NCI-H446 treated with DMSO at 0.1 percent for 48 hours (cell line): ENCODE data around the gene CFAP77.
A peak's percentile ranks its signal among the peaks of the same experiment; 100 is the strongest.

Experiments
- DNase-seq: peaks from one replicate; lab custom pipeline; 2025; lab: John Stamatoyannopoulos, UW

The CFAP77 gene

DNA sequence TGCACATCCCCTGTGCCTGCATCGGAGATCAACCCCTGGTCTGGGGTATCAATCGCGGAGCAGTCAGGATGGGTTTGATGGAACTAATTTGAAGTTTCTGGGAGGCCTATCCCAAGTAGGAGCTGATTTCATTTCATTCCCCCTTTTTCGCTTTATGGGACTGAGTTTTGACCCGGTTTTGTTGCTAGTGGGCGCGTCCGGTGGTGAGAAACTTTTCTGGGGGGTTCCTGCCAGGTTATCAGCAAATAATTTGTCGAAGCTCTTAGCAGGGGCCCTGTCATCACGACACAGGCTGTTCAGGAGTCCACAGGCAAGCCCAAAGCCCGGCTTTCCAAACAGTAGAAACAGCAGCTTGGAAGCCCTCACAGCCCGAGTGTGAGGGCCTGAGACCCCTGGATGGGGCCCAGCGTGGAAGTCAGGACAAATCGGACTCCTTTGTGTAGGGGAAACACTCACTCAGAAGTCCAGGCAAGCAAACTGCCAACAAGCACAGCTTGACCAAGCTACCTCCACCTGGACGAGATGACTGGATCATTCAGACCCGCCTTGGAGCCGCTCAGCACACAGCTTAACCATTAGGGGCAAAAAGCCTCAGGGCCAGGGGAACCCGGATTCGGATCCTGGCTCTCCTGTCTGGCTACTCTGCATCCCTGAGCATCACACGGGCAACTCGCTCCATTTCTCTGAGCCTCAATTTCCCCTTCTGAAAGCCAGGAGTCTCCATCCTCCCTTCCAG, 108.0 kb downstream of the CFAP77 start:
- DNase-seq, result no peak

- DNase-seq, result no peak
These were observed 108.6 kb downstream of the CFAP77 start for GRCh38 chr9:132518626-132519025.

DNA sequence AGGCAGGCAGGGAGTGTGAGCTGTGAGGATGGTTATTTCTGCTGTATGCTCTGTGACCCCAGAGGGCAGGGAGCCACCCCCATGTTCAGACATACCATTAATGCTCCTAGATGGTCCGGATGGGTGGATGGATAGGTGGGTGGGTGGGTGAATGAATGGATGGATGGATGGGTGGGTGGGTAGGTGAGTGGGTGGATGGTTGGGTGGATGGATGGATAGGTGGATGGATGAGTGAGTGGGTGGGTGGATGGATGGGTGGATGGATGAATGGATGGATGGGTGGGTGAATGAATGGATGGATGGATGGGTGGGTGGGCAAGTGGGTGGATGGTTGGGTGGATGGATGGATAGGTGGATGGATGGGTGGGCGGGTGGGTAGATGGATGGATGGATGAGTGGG, 109.0 kb downstream of the CFAP77 start:
- no peak for DNase-seq

GRCh38 chr9:132520612-132521011, 110.6 kb downstream of the CFAP77 start:
- DNase-seq, result no peak

DNA sequence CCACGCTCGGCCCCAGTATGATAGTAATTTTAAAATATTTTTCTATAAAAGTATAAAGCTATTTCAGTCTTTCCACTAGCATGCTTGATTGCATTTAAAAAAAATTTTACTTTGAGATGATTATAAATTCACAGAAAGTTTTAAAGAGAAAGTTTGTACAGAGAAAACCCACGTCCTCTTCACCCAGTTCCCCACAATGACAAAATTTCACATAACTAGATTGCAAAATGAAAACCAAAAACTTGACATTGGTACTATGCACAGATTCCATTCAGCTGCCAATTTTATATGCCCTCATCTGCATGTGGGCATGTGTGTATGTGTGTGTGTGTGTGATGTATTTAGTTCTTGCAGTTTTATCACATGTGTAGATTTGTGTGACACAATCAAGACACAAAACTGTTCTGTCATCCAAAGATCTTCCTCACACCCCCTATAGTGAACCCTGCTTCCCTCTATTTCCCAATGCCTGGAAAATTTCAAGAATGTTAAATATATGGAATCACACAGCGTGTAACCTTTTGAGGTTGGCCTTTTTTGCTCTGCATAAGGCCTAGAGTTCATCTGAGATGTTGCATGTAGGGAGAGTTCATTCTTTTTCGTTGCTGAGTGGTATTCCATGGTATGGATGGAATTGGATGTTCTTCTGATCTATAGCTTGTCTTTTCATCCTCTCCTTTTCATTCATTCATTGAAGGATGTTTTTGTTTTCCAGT, 115.5 kb downstream of the CFAP77 start:
- no peak for DNase-seq

DNA sequence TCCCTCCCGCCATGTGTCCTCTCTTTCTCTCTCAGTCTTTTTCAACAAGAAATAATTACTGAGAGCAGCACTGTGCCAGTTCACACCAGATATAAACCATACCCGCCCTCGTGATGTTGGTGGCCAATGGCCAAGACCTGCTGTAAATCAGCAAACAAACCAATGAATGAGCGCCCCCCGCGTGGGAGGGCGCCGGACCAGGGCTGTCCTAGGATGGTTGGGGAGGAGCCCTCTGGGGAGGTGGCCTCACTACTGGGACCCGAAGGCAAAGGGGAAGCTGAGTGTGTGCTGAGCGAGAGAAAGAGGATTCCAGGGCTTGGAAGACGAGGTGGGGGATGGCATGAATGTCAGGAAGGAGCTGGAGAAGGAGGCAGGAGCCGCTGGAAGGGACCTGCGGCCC, 121.2 kb downstream of the CFAP77 start:
- DNase-seq, result no peak

DNA sequence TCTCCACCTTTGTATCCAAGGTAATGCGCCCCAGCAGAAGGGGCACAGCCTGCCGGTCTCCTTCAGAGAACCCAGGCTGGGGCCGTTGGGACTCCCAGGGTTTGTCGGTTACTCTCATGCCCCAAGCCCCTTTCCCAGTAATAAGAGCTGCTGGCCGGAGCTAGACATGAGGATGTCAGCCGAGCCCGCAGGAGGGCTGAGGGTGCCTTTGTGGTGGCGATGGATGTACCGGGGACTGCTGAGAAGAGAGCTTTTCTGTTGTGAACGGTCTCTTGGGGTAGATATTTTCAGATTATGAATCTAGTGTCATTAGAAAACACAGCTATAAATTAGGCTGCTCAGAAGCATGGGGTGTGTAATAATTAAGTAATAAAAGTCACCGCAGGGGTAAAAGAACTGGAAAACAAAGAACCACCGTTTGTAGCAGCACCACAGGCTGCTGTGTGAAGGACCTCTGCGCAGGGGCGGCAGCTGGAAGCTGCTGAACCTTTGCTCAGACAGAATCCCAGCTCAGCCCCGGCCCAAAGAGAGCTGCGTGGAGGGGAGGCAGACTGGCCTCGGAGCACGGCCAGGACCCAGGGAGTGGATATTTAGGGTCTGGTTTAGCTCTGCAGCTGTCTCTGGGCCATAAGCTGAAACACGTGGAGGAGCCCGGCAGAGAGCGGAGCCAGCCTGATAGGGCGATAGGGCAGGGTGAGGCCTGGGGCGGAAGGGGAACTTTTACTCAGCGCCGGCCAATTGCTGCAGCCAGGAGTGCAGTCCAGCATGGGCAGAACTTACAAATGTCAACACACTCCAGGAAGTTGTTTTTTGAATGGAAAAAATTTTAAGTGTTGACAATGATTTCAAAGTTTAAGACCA, 121.9 kb downstream of the CFAP77 start:
- DNase-seq, result no peak

GRCh38 chr9:132534832-132535231, 124.8 kb downstream of the CFAP77 start:
- DNase-seq, result no peak

DNA sequence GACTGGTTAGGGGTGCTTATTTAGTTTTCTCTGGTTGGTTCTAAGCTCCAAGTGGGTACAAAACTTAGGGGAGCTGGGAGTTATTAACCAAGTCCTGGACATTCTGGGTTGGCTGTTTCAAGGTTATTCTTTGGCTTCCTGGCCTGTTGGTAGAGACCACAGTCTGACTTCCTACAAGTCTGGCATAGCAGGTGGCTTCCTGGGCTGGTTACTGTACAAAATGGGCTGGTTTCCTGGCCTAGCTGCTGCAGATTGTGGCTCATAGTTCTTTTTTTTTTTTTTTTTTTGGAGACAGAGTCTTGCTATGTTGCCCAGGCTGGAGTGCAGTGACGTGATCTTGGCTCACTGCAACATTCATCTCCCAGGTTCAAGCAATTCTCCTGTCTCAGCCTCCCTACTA, 126.1 kb downstream of the CFAP77 start:
- DNase-seq, result no peak

GRCh38 chr9:132537352-132537751, 127.3 kb downstream of the CFAP77 start:
- DNase-seq, result no peak

GRCh38 chr9:132538071-132538470, 128.1 kb downstream of the CFAP77 start:
- DNase-seq, result no peak

- no peak for DNase-seq
These were observed 129.1 kb downstream of the CFAP77 start for GRCh38 chr9:132539096-132539495.

GRCh38 chr9:132541051-132541450, 131.0 kb downstream of the CFAP77 start:
- DNase-seq, result no peak

DNA sequence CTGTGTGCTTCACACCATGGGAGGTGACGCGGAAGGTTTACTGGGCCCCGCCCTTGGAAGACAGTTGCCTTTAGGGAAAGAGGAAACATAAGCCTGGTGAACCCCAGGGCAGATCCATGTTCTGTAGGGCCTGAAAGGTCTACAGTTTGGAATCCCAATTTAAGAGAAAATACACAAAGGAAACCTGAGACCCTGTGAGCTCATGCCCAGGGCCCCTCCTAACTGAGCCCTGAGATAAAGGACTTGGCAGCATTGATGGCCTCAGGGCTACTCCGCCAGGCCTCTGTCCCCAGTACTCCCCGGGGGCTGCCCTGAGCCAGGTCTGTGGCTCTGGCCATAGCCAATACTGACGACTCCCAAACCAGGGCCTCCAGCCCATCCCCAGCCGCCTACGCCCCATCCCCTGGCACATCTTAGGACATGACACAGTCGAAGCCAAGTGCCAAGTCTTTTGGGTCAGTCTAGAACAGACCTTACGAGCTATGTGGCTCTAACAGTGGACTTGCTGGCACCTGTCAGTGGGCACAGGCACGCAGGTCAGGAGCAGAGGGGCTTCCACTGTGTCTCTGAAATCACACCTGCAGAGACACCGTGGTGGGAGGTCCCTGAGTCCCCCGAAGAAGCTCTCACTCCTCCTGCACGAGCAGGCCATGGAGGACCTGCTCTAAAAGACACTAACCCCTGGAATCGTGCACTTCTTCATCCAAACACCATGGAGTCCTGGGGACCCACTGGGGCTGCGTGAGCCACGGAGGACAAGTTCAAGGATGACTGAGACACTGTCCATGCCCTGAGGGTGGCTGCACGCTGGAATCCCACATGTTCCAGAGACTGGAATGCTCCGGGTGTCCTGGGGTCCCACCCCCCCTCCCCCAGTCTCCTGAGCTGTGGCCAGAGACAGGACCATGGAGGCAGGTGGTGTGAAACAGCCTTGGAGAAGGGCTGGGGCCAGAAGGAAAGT, 132.1 kb downstream of the CFAP77 start:
- no peak for DNase-seq

DNA sequence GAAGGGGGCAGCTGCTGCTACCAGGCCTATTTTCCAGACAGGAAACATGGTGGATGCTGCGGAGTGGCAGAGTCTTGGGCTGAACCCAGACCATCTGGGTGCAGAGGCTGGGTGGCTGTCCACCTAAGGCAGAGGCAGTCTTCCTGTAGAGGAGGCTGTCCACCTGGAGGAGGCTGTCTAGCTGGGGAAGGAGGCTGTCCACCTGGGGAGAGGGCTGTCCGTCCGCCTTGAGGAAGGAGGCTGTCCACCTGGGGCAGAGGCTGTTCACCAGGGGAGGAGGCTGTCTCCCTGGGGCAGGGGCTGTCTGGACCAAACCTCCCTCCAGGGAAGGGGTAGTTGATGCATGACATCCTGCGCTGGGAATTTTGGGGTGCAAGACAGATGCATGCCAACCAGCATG, 133.2 kb downstream of the CFAP77 start:
- no peak for DNase-seq

DNA sequence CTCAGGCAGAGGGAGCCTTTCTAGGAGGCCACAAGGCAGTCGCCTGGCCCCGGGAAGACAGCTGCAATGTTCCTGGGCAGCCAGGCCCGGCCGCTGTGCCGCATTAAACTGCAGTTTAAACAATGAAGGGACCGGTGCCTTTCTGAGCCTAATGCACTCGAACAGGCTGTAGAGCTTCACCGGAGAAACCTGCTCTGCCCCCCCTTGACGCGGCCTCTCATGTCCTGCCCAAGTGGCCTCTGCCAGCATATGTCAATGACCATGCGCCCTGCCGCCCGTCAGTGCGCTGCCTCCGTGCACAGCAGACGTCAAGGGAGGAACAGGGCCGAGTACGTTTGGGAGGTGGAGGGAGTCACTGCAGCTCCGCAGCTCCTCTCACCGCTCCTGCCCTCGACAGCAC, 133.9 kb downstream of the CFAP77 start:
- no peak for DNase-seq

DNA sequence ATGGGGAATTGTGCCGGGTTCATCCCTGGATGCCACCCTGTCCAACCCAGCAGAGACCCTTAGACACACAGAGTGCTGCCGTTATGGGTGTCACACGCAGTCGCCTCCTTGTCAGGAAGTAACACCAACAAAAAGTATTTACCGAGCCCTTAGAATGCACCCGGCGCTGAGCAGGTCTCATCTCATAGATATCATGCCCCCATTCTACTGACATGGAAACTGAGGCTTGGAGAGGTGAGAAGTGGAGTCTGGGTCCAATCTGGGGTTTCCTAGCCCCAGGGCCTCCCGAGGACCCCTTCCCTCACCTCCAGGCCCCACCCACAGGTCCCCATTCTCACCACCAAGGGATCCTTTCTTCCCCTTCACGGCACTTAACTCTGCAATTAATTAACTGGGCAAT, 135.6 kb downstream of the CFAP77 start:
- DNase-seq, result no peak

DNA sequence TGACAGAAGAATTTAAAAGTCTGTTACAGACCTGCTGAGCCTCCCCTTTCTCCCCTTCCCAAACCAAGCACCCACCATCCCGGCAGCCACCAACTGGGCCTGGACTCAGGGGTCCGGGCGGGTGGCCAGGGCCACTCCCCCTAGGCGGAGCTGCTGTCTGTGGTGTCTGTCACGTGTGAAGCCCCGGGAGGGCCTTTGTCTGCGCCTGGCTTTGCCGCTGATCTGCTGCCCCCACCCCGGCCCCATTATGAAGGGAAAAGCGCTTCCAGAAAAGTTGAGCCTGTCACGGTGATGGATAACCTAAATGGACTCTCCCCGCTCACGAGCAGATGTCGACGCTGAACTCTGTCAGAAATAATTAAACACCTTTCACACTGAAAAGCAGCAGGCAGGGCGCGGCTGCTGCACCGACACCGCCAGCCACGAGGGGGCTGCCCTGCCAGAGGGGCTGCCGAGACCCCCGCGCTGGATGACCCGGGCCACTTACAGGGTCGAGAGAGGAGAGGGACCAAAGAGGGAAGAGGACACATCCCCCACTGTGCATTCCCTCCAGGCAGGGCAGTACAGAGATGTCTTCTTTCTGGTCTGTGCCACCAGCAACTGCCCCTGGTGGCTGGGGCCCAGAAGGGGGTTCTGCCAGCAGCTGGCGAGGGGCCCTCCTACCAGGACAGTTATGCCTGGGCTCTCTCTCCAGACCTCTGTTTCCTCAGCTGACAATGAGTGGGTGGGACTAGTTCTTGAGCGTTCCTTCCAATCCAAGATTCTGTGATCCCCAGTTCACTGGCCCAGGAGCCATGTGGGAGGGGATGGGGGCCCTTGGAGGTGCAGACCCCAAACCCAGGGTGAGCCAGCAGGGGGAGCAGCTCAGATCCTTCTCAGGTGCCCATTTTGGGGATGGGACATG, 136.4 kb downstream of the CFAP77 start:
- peak; percentile 54 for DNase-seq

GRCh38 chr9:132547052-132547431, 137.0 kb downstream of the CFAP77 start:
- no peak for DNase-seq

DNA sequence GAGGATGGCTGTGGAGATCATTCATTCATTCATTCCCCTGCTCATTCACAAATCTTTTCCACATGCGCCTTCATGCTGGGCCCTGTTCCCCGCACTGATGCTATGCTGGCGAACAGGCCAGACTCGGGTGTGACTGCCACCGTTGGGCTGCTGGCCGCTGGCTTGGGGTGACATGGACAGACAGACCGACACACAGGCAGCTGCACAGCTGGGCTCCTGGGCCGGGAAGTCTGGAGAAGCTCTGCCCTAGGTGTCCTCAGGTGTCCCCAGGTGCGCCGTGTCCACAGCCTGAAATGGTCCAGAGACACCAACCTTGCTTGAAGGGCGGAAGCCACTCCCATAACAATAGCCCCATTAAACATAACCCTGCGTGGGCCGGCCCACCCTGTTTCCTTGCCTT, 137.4 kb downstream of the CFAP77 start:
- DNase-seq, result no peak
